Natural killer cell treated with Interleukin-12 subunit alpha and Interleukin-12 subunit beta and Interleukin-15 and Interleukin-18, amount 100 ng/mL, for 72 hours (primary cell): ENCODE measurements around the gene TNNT2. TPM values are rescaled to one million over a fixed set of nuclear protein-coding genes. Genes with fewer than 3 reads are reported as not detected.
A peak's percentile ranks its signal among the peaks of the same experiment; 100 is the strongest.

ENCODE experiments used
- ATAC-seq, 2 donors: fragments of 150-1000 bp; cut with Tn5 transposase in 1 of 2; sonication (Bioruptor Pico), chemical (Tn5 transposase) in 1 of 2; 2 replicates each; pipeline ENCODE4 v1.10.0; 2021
- DNase-seq: peaks from one replicate; pipeline ENCODE4 v3.0.0; 2022; ENCODE audit warnings: low spot score
- H3K27ac Mint-ChIP-seq, 2 donors: 1 replicate in 1 of 2; 2 replicates in 1 of 2; pipeline ENCODE4 v1.8.0; 2022; ENCODE audit warnings: mixed read lengths in 2 of 2, mild to moderate bottlenecking in 1 of 2, moderate library complexity in 1 of 2
- H3K27me3 Mint-ChIP-seq, 2 donors: 1 replicate in 1 of 2; 2 replicates in 1 of 2; pipeline ENCODE4 v1.8.0; 2022; ENCODE audit warnings: mixed read lengths in 2 of 2
- H3K36me3 Mint-ChIP-seq: one replicate; pipeline ENCODE4 v1.8.0; 2022; ENCODE audit warnings: mixed read lengths
- H3K4me1 Mint-ChIP-seq, 2 donors: 1 replicate in 1 of 2; 2 replicates in 1 of 2; pipeline ENCODE4 v1.8.0; 2022; ENCODE audit warnings: low read depth in 2 of 2, mixed read lengths in 2 of 2, mild to moderate bottlenecking in 1 of 2
- H3K4me3 Mint-ChIP-seq: one replicate; pipeline ENCODE4 v1.8.0; 2022; ENCODE audit warnings: mixed read lengths
- H3K9me3 Mint-ChIP-seq: 2 replicates; pipeline ENCODE4 v1.8.0; 2022; ENCODE audit warnings: mixed read lengths
- total RNA-seq, 2 donors: library from RNA; stranded (reverse); gene quantifications; one replicate each; pipeline ENCODE4 v1.2.3, GENCODE V29; 2022

The TNNT2 gene
- total RNA-seq, 2 donors from 2014 or later = not detected

DNA sequence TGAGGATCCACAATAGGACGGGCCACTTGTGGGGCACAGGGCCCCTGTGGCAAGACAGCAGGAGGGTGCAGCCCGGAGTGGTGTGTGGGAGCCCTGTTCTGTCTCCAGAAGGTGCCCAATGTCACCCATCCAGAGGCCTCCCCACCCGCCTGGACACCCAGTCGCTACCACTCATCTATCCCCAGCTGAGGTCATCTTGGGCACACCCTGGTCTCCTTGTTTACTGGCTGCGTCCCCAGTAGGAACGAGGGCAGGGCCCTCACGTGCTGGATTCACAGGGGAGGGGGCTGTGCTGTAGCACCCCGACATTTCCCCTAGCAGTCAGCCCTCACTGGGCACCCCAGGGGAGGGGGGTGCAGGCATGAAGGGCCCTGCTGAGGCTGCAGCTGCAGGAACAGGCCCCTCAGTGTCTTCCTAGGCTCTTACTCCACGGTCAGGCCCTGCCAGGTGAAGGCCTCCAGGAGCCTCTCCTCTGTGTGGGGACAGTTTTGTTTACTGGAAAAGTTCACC, 2.3 kb upstream of the TNNT2 start:
- Mint-ChIP-seq H3K36me3 (no peaks in the 10 kb centered on the region), H3K4me1 (no peaks in the 10 kb centered on the region), H3K9me3 (no peaks in the 10 kb centered on the region), H3K4me3 (no peak overlapping the region), H3K27me3 (peaks cover 0 to 4% of the 10 kb centered on the region in 2 donors), H3K27ac (no peak overlapping the region)
- peak in 1 of 2 donors; percentile 25 for ATAC-seq
- no peak for DNase-seq

DNA sequence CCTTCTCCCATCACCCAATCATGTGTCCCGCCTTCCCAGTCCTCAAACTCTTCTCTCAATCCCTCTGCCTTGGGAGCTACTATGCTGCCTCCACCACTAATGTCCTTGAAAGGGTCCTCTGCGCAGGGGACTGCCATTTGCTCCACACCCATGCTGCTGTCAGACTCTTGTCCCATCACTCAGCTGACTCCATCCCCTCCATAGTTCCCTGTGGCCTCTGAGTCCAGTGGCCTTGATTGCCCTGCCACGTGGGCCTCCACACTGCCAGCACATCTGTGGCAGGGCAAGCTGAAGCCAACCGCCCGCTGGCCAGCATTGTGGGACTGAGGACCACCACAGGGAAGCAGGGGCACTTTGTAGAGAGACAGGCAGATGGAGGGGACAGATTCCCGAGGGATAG, 1.3 kb upstream of the TNNT2 start:
- H3K27ac Mint-ChIP-seq = no peak overlapping the region
- DNase-seq = no peak
- no peaks in the 10 kb centered on the region for H3K4me1 Mint-ChIP-seq
- no peak overlapping the region for H3K4me3 Mint-ChIP-seq
- H3K27me3 Mint-ChIP-seq = peaks cover 0 to 8% of the 10 kb centered on the region in 2 donors
- no peaks in the 10 kb centered on the region for H3K9me3 Mint-ChIP-seq
- ATAC-seq = no peak
- no peaks in the 10 kb centered on the region for H3K36me3 Mint-ChIP-seq

GRCh38 chr1:201376464-201377374, 761 bp downstream of the TNNT2 start:
- H3K27me3 Mint-ChIP-seq = peaks cover 6 to 10% of the 10 kb centered on the region in 2 donors
- H3K9me3 Mint-ChIP-seq = no peaks in the 10 kb centered on the region
- H3K36me3 Mint-ChIP-seq = no peaks in the 10 kb centered on the region
- H3K4me1 Mint-ChIP-seq = no peaks in the 10 kb centered on the region
- no peak overlapping the region for H3K27ac Mint-ChIP-seq
- no peak for ATAC-seq
- H3K4me3 Mint-ChIP-seq = no peak overlapping the region
- no peak for DNase-seq

DNA sequence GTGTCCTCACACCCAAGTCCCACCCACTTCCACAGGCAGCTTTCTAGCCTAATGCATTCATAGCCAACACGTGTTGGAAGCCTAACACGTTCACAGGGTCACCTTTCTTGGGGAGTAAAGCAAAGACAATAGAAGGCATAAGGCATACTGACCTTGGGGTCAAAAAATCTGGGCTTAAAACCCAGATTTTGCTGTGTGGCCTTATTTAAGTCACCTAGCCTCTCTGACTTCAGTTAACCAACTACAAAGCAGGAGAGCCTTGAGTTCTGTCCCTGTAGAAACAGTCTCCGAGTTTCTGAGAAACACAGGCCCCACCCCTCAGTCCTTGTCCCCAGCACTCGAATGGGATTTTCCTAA, 1.4 kb downstream of the TNNT2 start:
- DNase-seq (no peak), ATAC-seq (no peak)
- Mint-ChIP-seq H3K9me3 (no peaks in the 10 kb centered on the region), H3K36me3 (no peaks in the 10 kb centered on the region), H3K4me3 (no peak overlapping the region), H3K27ac (no peak overlapping the region), H3K4me1 (no peaks in the 10 kb centered on the region), H3K27me3 (peaks cover 6 to 17% of the 10 kb centered on the region in 2 donors)

- Mint-ChIP-seq H3K27me3 (peaks cover 8 to 18% of the 10 kb centered on the region in 2 donors), H3K36me3 (no peaks in the 10 kb centered on the region), H3K9me3 (no peaks in the 10 kb centered on the region), H3K27ac (no peak overlapping the region), H3K4me1 (no peaks in the 10 kb centered on the region), H3K4me3 (no peak overlapping the region)
- ATAC-seq = no peak
- no peak for DNase-seq
Measured at GRCh38 chr1:201375169-201375568, 2.3 kb downstream of the TNNT2 start.

- no peak for ATAC-seq
- no peak for DNase-seq
- no peaks in the 10 kb centered on the region for H3K9me3 Mint-ChIP-seq
- no peaks in the 10 kb centered on the region for H3K4me1 Mint-ChIP-seq
- H3K36me3 Mint-ChIP-seq = no peaks in the 10 kb centered on the region
- no peak overlapping the region for H3K27ac Mint-ChIP-seq
- H3K27me3 Mint-ChIP-seq = peaks cover 8 to 18% of the 10 kb centered on the region in 2 donors
- H3K4me3 Mint-ChIP-seq = no peak overlapping the region
Measured at GRCh38 chr1:201374364-201374763, 3.1 kb downstream of the TNNT2 start.

DNA sequence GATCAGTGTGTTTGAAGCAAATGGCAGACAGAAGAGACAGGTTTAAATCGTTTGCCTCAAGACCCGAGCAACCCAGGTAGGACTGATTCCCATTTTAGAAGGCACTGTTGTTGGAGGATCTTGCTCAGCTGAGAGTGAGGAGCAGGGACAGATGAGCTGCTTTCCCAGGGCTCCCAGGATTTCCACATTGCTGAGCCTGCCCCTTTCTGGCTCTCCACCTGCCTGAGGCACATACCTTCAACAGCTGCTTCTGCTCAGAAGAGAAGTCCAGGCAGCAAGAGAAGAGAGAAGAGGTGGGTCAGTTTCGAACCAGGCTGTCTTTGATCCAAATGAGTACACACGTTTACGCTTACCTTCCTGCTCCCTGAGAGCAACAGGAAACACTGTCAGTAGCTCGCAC, 5.7 kb downstream of the TNNT2 start:
- DNase-seq (no peak), ATAC-seq (no peak)
- no peak overlapping the region for H3K4me3 Mint-ChIP-seq
- no peaks in the 10 kb centered on the region for H3K9me3 Mint-ChIP-seq
- H3K36me3 Mint-ChIP-seq = no peaks in the 10 kb centered on the region
- no peak overlapping the region for H3K27ac Mint-ChIP-seq
- no peaks in the 10 kb centered on the region for H3K4me1 Mint-ChIP-seq
- H3K27me3 Mint-ChIP-seq = peaks cover 18 to 19% of the 10 kb centered on the region in 2 donors

- Mint-ChIP-seq H3K27ac (no peak overlapping the region), H3K36me3 (no peaks in the 10 kb centered on the region), H3K4me3 (no peak overlapping the region), H3K4me1 (no peaks in the 10 kb centered on the region), H3K27me3 (peaks cover 18 to 19% of the 10 kb centered on the region in 2 donors), H3K9me3 (no peaks in the 10 kb centered on the region)
- no peak for DNase-seq
- no peak for ATAC-seq
Measured at GRCh38 chr1:201371276-201371675, 6.2 kb downstream of the TNNT2 start.

DNA sequence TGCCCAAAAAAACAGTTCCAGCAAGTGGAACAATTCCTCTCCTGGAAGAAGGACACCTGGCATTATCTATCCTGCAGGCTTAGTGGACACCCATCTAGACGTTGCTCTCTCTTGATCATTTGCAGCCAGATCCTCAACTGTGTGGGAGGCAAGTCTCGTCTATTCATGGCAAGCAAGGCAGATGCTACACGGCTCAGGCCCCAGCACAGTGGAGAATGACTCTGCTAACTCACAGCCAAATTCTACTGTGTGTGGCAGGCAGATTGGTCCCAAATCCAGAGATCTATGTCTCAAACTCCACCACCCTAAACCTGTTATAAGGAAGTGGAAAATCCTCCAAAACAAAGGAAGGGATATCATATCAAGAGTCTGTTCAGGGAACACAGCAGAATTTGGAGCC, 7.0 kb downstream of the TNNT2 start:
- ATAC-seq = no peak
- DNase-seq = no peak
- Mint-ChIP-seq H3K36me3 (no peaks in the 10 kb centered on the region), H3K27me3 (peaks cover 18 to 19% of the 10 kb centered on the region in 2 donors), H3K9me3 (no peaks in the 10 kb centered on the region), H3K4me1 (no peaks in the 10 kb centered on the region), H3K27ac (no peak overlapping the region), H3K4me3 (no peak overlapping the region)

DNA sequence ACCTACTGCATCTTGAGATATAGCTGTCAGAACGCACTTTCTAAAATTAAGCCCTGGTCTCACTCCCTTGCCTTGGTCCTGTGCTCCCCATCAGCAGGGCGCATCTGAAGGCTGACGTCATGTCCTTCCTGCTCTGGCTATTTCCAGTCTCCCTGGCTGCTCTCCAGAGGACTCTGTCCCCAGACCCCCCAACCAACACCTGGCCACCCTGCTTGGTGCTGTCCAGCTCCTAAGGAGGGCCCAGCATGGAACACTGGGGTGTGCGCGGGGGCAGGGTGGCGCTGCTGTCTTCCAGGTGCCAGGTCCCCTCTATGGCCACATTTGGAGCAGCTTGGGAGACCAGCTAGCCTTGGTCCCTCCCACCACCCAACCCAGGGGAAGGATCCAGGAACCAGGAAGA, 8.3 kb downstream of the TNNT2 start:
- H3K4me1 Mint-ChIP-seq = no peaks in the 10 kb centered on the region
- no peaks in the 10 kb centered on the region for H3K36me3 Mint-ChIP-seq
- H3K27me3 Mint-ChIP-seq = peaks cover 14 to 19% of the 10 kb centered on the region in 2 donors
- no peak overlapping the region for H3K4me3 Mint-ChIP-seq
- H3K9me3 Mint-ChIP-seq = no peaks in the 10 kb centered on the region
- no peak for DNase-seq
- ATAC-seq = no peak
- H3K27ac Mint-ChIP-seq = no peak overlapping the region

DNA sequence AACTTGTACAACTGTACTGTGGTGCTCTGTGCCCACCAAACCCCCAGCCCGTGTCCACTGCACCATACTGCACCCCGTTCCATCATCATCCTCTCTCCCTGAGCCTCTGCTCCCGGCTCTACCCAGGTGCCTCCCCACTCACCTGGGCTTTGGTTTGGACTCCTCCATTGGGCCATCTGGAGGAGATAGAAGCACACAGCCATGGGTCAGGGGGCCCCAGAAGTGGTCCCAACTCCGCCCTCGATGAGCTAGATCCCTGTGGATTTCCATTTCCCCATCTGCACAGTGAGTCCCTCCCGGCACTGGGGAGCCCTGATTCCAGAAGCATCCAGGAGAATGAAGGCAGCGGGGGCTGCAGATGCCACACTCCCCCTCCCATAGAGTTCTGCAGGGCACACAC, 10.8 kb downstream of the TNNT2 start:
- no peaks in the 10 kb centered on the region for H3K9me3 Mint-ChIP-seq
- H3K36me3 Mint-ChIP-seq = no peaks in the 10 kb centered on the region
- no peak for ATAC-seq
- H3K27ac Mint-ChIP-seq = no peak overlapping the region
- no peak overlapping the region for H3K4me3 Mint-ChIP-seq
- H3K27me3 Mint-ChIP-seq = peaks cover 15 to 21% of the 10 kb centered on the region in 2 donors
- no peaks in the 10 kb centered on the region for H3K4me1 Mint-ChIP-seq
- no peak for DNase-seq

- Mint-ChIP-seq H3K27ac (no peak overlapping the region), H3K9me3 (no peaks in the 10 kb centered on the region), H3K4me3 (no peak overlapping the region), H3K4me1 (no peaks in the 10 kb centered on the region), H3K36me3 (no peaks in the 10 kb centered on the region), H3K27me3 (peaks cover 8 to 19% of the 10 kb centered on the region in 2 donors)
- DNase-seq (no peak), ATAC-seq (no peak)
Measured at GRCh38 chr1:201365251-201365650, 12.2 kb downstream of the TNNT2 start.

- H3K9me3 Mint-ChIP-seq = no peaks in the 10 kb centered on the region
- H3K36me3 Mint-ChIP-seq = no peaks in the 10 kb centered on the region
- ATAC-seq (no peak), DNase-seq (no peak)
- no peaks in the 10 kb centered on the region for H3K4me1 Mint-ChIP-seq
- peaks cover 8 to 19% of the 10 kb centered on the region in 2 donors for H3K27me3 Mint-ChIP-seq
- no peak overlapping the region for H3K27ac Mint-ChIP-seq
- no peak overlapping the region for H3K4me3 Mint-ChIP-seq
Measured at GRCh38 chr1:201364808-201365105, 12.7 kb downstream of the TNNT2 start.

GRCh38 chr1:201363467-201363866, 14.0 kb downstream of the TNNT2 start:
- Mint-ChIP-seq H3K27me3 (peaks cover 8 to 14% of the 10 kb centered on the region in 2 donors), H3K4me3 (no peak overlapping the region), H3K9me3 (no peaks in the 10 kb centered on the region), H3K4me1 (no peaks in the 10 kb centered on the region), H3K36me3 (no peaks in the 10 kb centered on the region), H3K27ac (no peak overlapping the region)
- ATAC-seq (no peak), DNase-seq (no peak)

DNA sequence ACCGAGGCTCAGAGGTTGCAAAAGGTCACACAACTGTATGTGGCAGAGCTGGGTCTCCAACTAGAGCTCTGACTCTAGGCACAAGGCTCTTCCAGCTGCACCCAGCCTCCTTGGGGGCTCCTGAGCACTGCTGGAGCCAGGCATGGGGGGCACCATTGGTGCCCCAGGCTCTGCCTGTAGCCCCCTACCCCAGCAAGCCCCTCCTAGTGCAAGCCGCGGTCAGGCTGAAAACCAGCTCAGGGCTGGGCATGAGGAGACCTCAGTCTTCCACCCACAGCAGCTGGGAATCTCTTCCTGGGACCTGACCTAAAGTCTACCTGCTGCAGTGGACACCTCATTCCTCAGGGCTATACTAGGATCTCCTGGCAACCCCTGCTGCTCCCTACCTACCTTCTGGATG, 14.6 kb downstream of the TNNT2 start:
- peaks cover 8 to 12% of the 10 kb centered on the region in 2 donors for H3K27me3 Mint-ChIP-seq
- H3K27ac Mint-ChIP-seq = no peak overlapping the region
- no peak overlapping the region for H3K4me3 Mint-ChIP-seq

More for the DNA sequence above, 14.6 kb downstream of the TNNT2 start:
- ATAC-seq (no peak), DNase-seq (no peak)
- no peaks in the 10 kb centered on the region for H3K36me3 Mint-ChIP-seq
- H3K9me3 Mint-ChIP-seq = no peaks in the 10 kb centered on the region
- H3K4me1 Mint-ChIP-seq = no peaks in the 10 kb centered on the region
